Measurements from ENCODE around the gene RYR2. TPM values are rescaled to one million over a fixed set of nuclear protein-coding genes. Genes with fewer than 3 reads are reported as not detected.

Gene RYR2
- total RNA-seq, 2 donors from 2014 or later, result 0.18 to 0.45 TPM

DNA sequence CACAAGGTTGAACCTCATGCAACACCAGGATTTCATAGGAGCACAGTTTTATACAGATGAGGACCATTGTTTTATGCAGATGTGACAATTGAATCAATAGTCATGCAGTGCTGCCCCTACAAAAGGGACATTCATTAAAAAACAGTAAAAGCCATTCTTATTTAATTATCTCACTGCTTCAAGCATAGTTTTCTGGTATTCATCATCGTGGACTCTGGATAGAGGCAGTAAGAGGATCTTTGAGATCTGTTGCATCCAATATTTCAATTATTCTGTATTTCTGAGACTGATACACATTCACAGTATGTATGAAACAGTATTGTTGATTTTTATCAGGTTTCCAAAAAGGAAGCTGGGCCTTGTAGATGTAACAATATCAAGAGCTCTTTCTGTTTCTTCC lies 237.6 kb downstream of the RYR2 start:
- intact Hi-C loops (cut with DNase I, micrococcal nuclease), result no loop called here
- ATAC-seq, result no peak
- DNase-seq, result no peak

DNA sequence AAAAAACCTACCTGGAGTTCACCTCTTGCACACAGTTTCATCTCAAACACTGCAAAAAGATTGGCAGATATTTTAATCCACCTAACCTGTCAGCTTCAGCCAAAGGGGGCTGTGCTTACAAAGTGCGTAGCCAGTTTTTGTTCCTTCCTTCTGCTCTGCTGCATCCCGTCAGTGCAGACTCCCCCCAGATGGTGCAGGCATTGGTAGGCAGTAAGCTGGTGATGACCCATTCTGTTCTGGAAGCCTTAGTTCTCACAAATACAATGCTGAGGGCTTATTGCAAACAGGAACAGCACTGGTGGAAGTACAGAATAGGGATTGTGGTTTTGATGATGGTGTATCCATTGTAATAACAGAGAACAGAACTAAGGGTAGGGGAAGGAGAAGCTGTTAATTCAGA lies 239.5 kb downstream of the RYR2 start:
- intact Hi-C loops (cut with DNase I, micrococcal nuclease), result no loop called here
- no peak for ATAC-seq
- DNase-seq, result no peak

DNA sequence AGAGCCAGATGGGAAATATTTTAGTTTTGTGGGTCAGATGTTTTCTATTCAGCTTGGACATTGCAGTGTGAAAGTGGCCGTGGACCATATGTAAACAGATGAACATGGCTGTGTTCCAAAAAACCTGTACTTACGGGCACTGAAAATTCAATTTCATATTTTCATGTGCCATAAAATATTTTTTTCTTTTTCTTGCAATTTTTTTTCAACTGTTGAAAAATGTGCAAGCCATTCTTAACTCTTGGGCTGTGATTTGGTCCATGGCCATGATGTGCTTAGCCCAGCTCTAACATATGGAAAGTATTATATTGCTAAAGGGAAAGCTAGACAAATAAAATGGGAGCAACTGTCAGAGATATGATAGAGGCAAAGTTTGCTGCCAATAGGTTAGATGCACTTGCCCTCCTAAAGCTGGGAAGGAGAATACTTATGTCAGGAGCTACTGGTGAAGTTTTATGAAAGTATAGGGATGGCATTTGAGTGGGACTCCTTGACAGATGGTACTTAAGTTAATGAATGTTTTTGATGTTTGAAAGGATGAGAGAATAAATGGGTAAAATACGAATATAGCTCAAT lies 240.3 kb downstream of the RYR2 start:
- ATAC-seq (no peak), DNase-seq (no peak)
- intact Hi-C loops (cut with DNase I, micrococcal nuclease), result no loop called here

GRCh38 chr1:237287876-237288521 lies 246.0 kb downstream of the RYR2 start:
- DNase-seq (no peak), ATAC-seq (no peak)
- intact Hi-C loops (cut with DNase I, micrococcal nuclease), result no loop called here

DNA sequence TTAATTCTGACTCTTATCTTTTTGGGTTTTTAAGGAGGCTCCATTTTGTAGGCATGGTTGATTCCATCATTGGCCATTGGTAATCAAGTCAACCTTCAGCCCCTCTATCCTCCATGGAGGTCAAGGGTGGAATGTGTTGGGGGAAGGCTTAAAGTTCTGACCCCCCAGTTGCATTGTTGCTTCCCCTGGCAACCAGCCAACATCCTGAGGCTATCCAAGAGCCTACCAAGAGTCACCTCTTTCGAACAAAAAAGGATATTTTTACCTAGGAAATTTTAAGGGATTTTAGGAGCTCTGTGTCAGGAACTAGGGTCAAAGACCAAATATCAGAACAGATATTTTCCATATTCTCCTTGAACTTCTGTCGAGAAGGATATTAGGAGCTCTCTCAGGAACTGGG lies 251.8 kb downstream of the RYR2 start:
- DNase-seq, result no peak
- ATAC-seq, result no peak
- intact Hi-C loops (cut with DNase I, micrococcal nuclease), result no loop called here

GRCh38 chr1:237296861-237297260 lies 254.9 kb downstream of the RYR2 start:
- no peak for ATAC-seq
- DNase-seq, result no peak
- intact Hi-C loops (cut with DNase I, micrococcal nuclease), result no loop called here

- no peak for DNase-seq
- no peak for ATAC-seq
- intact Hi-C loops (cut with DNase I, micrococcal nuclease), result no loop called here
These were observed 258.7 kb downstream of the RYR2 start for GRCh38 chr1:237300642-237301041.

GRCh38 chr1:237303929-237304328 lies 261.9 kb downstream of the RYR2 start:
- ATAC-seq, result no peak
- DNase-seq, result no peak
- intact Hi-C loops (cut with DNase I, micrococcal nuclease), result no loop called here

DNA sequence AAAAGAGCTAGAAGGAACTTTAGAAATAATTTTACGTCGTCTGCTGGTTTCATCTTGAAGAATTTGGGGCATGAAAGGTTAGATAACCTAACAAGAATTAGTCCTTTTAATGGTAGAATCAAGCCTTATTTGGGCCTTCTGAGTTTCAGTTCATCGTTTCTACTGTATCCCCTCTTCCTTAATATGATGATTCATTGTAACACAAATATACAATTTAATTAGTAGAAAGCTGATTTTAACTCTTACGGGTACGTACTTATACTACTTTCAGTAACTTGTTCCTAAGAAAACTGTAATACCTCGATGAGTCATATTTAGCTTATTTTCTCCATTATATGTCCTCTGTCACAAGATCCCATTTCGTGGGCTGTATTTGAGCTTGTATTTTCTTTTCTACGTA lies 264.7 kb downstream of the RYR2 start:
- intact Hi-C loops (cut with DNase I, micrococcal nuclease), result no loop called here
- no peak for ATAC-seq
- no peak for DNase-seq

GRCh38 chr1:237309595-237310118 lies 267.7 kb downstream of the RYR2 start:
- intact Hi-C loops (cut with DNase I, micrococcal nuclease), result no loop called here
- no peak for DNase-seq
- ATAC-seq, result no peak

DNA sequence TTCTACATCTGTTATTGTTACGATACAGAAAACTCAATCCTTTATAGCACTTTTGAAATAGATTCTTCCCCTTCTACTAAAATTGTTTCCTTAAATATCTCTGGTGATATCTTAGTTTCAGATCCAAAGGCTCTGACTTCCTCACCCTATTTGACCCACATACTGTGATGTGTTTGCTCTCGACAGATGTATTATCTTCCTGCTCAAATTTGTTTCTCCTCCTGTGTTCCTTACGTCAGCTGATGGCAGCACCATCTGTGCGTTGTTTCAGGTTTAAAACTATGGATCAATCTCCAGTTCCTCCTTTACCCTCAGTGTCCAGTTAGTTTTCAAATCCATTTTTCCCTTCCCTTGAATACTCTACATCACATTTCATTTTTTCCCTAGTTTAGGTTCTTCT lies 274.4 kb downstream of the RYR2 start:
- DNase-seq (no peak), ATAC-seq (no peak)
- intact Hi-C loops (cut with DNase I, micrococcal nuclease), result no loop called here

DNA sequence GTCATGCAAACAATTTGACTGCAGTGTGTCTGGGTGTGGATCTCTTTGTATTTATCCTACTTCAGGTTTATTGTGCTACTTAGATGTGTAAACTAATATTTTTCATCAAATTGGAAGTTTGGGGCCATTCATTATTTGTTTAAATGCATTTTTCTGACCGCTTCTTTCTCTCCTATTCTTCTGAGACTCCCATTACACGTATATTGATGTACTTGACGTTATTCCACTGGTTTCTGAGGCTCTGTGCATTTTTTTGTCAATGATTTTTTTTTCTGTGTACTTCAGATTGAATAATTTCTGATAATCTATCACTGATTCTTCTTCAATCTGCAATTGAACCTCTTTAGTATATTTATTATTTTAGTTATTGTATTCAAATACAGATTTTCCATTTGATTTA lies 276.8 kb downstream of the RYR2 start:
- intact Hi-C loops (cut with DNase I, micrococcal nuclease), result no loop called here
- no peak for DNase-seq
- ATAC-seq, result no peak

GRCh38 chr1:237320890-237321289 lies 278.9 kb downstream of the RYR2 start:
- intact Hi-C loops (cut with DNase I, micrococcal nuclease), result no loop called here
- DNase-seq (no peak), ATAC-seq (no peak)

DNA sequence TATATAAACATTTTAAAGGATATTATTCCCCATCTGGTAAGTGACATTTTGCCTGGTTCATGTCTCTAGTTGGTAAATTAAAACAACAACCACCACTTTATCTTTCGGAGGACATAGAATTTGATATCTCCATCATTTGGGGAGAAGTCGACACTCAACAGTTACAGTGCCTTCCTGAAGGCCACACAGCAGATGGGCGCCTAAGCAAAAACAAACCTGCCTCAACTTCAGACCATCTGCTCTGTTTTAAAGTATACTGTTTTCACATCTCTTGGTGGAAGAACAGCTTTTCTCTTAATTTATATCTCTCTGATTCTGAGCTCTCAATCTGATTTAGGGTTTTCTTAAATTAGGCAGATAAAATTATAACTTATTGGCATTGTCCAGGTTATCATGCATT lies 282.2 kb downstream of the RYR2 start:
- ATAC-seq (no peak), DNase-seq (no peak)
- intact Hi-C loops (cut with DNase I, micrococcal nuclease), result no loop called here

GRCh38 chr1:237327061-237327460 lies 285.1 kb downstream of the RYR2 start:
- intact Hi-C loops (cut with DNase I, micrococcal nuclease), result no loop called here
- no peak for DNase-seq
- ATAC-seq, result no peak

DNA sequence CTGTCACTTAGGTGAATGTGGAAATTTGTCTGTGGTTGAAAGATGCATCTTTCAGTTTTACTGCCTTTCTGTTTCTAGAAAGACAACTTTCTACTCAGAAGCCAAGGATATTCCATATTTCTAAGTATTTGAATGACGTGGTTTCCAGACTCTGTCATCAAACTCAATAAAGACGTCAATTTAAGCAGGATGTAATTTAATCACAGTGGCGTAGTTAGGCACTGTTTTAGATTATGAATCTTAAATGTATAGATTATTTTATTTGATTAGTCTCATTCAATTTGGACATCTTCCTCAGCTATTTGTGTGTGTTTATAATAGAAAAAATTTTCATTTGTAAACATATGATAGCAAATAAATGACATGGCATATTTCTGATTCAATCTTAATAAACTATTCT lies 298.9 kb downstream of the RYR2 start:
- DNase-seq (no peak), ATAC-seq (no peak)
- intact Hi-C loops (cut with DNase I, micrococcal nuclease), result no loop called here

DNA sequence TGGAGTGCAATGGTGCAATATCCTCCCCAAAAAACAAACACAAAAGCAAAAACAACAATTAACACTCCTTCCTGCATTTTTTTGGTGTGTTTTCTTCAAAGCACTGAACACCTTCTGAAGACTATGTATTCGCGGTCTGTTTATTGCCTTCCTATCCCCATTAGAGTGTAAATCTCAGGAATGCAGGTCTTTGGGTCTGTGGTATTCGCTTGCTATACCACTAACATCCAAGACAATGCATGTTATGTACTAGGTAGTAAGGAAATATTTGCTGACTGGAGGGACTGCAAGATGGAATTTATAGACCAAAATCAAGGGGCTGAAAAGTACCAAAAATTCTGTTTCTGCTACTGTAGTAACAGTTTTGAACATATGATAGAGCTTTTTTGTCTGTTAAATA lies 299.4 kb downstream of the RYR2 start:
- ATAC-seq (no peak), DNase-seq (no peak)
- intact Hi-C loops (cut with DNase I, micrococcal nuclease), result no loop called here

GRCh38 chr1:237342730-237343129 lies 300.7 kb downstream of the RYR2 start:
- intact Hi-C loops (cut with DNase I, micrococcal nuclease), result no loop called here
- ATAC-seq, result no peak
- DNase-seq, result no peak

- ATAC-seq (no peak), DNase-seq (no peak)
These were observed 310.8 kb downstream of the RYR2 start for GRCh38 chr1:237352747-237353146.

DNA sequence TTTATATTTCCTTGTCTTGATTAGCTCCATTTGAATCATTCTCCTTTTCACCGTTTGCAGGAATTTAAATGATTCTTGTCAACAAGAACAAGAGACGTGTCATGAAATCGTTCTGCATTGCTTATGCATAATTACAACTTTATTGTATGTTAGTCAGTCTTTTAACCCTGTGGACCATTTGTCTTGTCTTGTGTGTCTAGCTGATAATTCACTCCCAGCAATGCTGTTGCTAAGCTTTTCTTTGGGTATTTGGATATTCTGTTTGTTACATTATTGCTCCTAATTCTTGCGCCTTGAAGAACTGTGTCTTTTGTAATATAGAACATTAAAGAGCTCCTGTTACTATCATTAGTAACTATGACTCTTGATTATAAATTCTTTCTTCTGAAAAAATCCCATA lies 311.9 kb downstream of the RYR2 start:
- ATAC-seq (no peak), DNase-seq (no peak)
- intact Hi-C loops (cut with DNase I, micrococcal nuclease), result no loop called here

More at GRCh38 chr1:237352747-237353146, 310.8 kb downstream of the RYR2 start:
- intact Hi-C loops (cut with DNase I, micrococcal nuclease), result no loop called here

DNA sequence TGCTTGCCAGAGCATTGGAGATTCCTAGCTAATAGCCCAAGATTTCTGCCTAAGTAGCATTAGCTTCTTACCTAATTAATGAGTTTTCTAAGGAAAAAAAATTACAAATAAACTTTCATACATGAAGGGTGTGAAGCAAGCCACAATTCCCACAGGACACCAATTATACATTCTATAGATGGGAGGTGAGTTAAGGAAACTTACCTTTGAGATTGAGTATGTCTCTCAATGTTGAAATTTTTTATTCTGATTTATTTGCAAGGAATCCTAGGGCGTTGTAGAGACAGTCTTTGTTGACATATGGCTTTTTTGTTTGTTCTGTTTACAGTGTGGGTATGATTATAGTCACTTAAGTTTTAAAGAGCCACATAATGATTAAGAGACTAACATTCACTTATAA lies 313.0 kb downstream of the RYR2 start:
- ATAC-seq (no peak), DNase-seq (no peak)
- intact Hi-C loops (cut with DNase I, micrococcal nuclease), result no loop called here

All from left colon (tissue), 2 donors.